SIG-M5 treated with dmso at 0.1 percent for 504 hours (cell line): Measurements from ENCODE around the gene CCDC142.

ENCODE experiments used
- DNase-seq: peaks from one replicate; lab custom pipeline; 2025; ENCODE audit not compliant: unreplicated experiment; lab: John Stamatoyannopoulos, UW

The CCDC142 gene

DNA sequence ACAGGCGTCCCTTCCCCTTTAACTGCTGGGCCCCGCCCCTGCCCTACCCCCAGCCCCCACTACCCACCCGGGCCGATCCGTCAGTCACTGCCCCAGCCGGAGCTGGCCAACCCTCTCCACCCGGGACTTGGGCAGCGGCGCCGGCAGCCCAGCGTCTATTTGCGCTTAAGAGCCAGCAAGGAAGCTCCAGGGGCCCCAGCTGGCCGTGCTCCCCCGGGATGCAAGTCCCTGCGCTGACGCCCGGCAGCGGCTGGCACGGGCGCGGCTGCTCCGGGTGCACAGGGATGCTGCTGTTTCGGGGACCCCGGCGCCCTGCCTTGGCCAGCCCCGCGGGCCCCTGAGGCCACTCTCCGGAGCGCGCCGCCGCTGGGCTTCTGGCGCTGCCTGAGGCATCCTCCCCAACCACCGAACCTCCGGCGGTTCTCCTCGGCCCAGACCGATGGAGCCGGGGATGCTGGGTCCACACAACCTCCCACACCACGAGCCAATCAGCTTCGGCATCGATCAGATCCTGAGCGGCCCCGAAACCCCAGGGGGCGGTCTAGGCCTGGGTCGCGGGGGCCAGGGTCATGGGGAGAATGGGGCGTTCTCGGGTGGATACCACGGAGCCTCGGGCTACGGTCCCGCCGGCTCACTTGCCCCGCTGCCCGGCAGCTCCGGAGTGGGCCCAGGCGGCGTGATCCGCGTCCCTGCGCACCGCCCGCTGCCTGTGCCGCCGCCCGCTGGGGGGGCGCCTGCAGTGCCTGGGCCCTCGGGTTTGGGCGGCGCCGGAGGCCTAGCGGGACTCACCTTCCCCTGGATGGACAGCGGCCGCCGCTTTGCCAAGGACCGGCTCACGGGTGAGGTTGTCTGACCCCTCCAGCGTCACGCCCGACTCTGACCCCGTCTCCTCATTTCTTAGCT is 31.8 kb upstream of the CCDC142 start, which contains the start of gene TLX2:
TSS of gene TLX2 (plus strand) at position 83 of the 903 bp plus-strand sequence. CDS start at position 440, 357 bp downstream.
- DNase-seq, result no peak

DNA sequence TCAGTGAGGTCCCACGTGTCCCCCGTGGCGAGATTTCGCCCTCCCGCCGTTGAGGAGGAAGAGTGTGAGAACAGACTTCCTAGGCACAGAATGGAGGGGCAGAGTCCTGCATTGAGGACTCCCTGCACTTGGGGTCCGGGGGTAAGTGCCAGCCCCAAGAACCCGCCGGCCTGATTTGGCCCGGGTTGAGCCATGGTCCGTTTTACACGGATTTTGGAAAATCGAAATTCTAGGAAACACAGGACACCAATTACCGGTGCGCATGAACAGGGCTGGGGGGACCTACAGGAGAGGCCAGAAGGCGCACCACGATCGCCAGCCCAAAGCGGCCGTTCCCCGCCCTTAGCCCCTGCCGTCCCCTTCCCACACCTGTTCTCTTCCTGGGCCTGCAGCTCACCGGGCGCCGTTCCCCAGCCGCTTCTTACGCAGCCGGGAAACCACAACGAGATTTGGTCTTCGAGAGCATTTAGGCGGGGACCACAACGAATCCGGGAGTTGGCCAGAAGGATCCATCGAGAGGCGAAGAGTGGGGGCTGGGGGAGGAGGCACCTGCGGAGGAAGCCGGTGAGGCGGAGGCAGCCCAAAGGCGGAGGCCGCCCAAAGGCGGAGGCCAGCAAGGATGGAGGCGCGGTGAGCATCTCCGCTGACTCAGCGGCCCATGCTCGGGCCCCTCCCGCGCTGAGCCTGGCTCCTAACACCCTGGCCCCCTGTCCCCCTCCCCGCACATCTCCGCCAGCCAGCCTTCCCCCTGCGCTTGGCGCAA is 31.0 kb upstream of the CCDC142 start:
- no peak for DNase-seq

DNA sequence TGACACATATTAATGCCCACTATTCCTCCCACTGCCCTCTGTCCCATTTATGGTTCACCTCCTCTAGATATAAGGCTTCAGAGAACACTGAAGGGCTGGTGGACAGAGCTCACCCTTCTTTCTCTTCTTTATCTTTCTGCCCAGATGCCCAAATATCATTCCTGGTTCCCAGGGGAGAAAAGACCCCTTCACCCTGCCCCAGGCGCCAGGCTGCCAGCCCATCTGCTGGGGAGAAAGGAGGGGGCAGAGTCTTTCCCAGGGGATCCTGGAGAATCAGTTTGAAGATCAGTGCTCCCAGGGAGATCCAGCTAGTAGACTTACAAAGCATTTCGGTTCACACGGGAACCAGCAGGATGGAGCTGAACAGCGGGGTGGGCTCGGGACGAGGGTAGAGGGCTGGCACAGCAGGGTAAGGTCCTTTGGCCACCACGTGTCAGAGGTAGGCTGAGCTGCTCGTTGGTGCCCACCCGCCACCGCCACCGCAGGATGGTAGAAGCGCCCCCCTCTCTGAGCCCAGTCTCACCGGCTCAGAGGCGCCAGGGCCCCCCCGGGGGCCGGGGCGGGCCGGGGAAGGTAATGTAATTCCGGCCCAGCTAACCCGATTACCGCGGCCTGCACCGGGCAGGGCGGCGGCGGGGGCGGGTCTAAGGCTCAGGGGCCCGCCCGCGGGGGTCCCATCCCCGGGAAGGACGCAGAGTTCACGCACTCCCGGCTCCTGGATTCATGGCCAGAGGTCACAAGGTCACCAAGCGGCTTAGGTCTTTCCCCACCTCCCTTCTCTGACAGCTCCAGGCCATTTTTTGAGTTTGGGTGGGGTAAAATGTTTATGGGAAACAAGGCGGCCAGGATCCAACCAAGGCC is 30.2 kb upstream of the CCDC142 start:
- no peak for DNase-seq

DNA sequence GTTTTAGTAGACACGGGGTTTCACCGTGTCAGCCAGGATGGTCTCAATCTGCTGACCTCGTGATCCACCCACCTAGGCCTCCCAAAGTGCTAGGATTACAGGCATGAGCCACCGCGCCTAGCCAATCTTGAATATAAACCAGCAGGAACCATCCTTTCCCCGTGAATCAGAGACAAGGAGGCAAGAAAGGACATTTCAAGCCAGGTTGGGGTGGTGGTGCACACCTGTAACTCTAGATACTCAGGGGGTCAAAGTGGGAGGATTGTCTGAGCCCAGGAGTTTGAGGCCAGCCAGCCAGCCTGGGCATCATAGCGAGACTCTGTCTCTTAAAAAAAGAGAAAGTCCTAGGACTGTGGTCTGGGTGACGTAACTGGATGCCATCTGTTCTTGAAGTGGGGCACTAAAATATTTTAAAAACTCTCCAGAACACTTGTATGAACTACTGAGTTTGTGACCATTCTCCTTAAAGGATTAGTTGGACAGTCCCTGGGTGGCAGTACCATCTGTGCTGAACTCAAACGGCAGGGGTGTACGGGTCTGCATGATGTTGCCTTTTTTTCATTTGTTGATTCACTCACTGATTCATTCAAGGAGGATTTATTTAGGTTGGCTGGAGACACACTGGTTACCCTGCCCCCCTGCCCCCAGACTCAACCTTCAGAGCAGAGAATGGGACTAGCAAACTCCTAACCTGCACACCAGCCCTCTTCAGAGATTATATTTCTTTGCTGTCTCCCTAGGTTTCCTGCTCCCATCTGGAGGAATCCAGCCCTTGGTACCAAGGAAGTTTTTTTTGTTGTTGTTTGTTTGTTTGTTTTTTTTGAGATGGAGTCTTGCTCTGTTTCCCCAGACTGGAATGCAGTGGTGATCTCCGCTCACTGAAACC is 28.5 kb upstream of the CCDC142 start:
- DNase-seq, result no peak

DNA sequence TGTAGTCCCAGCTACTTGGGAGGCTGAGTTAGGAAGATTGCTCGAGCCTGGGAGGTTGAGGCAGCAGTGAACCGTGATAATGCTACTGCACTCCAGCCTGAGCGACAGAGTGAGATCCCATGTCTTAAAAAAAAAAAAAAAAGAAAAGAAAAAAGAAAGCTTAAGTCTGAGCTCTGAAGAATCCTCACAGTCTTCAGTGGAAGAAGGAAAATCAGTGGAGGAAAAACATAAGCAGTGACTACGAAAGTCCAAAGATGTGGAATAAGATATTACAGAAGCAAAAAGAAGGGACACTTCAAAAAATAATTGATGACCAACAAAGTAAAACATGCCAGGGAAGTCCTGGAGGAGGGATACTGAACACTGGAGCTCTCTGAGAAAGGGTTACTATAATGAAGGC is 27.5 kb upstream of the CCDC142 start:
- DNase-seq, result no peak

DNA sequence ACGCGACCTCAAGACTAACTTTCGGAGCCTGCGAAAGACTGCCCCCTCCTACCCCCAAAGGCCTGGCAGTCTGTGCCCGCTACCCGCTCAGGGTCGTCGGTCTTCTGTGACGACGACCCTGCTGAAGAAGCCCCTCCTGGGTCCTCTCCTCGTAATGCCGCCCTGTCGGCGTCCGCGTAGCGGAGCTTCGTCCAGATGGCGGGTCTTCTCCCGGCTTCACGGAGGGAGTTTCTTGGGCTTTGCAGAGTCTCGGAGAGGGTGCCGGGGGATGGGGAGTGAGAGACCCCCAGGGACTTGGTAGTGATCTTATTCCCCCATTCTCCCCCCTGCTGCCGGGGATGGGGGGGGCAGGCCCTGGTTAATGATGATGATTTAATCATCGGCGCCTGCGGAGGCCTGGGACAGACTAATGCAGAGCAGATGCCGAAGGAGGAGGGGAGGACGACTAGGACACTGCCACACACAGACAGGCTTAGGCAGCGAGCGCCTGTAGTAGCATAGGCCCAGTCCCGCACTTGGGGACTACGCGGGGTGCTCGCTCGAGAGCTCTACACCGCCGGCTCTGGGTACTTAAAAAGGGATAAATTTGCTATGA is 25.2 kb upstream of the CCDC142 start:
- DNase-seq, result no peak

DNA sequence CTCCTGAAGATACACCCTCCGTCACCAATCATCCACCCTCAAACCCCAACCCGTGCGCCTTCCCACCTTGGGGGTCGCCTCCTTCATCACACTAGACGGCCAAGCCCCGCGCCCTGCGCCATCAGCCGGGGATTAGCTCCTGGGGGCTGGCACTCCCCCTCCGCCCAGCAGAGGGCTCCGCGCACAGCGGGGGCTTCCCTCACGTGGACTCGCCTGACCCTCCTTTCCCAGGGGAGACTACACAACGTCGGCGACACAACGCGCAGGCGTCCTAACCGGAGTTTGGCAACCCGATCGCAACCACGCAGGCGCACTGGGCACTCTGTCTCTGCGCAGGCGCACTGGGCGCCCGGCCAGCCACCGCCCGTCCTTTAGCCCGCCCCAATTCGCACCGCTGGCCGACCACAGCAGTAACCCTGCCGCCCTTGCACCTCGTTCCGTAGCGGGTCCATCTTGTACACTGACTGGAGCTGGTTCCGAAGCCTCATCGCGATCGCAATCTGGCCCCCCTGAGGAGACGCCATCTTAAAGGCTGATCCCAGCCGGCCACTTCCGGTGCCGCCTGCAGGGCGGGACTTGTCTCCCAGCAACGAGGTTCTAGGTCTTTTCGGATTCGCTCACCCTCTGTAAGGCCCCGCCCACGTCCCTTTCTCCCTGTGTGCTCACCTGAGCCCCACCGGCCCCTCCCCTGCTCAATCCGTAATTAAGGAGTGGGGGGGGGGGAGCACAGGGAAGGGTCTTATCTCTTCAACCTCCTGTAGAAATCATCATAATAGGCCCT is 24.5 kb upstream of the CCDC142 start, which contains the start of gene PCGF1:
TSS of gene PCGF1 (minus strand) at position 551 of the 781 bp plus-strand sequence. CDS start at position 524, 27 bp downstream.
- DNase-seq, result peak; percentile 95

DNA sequence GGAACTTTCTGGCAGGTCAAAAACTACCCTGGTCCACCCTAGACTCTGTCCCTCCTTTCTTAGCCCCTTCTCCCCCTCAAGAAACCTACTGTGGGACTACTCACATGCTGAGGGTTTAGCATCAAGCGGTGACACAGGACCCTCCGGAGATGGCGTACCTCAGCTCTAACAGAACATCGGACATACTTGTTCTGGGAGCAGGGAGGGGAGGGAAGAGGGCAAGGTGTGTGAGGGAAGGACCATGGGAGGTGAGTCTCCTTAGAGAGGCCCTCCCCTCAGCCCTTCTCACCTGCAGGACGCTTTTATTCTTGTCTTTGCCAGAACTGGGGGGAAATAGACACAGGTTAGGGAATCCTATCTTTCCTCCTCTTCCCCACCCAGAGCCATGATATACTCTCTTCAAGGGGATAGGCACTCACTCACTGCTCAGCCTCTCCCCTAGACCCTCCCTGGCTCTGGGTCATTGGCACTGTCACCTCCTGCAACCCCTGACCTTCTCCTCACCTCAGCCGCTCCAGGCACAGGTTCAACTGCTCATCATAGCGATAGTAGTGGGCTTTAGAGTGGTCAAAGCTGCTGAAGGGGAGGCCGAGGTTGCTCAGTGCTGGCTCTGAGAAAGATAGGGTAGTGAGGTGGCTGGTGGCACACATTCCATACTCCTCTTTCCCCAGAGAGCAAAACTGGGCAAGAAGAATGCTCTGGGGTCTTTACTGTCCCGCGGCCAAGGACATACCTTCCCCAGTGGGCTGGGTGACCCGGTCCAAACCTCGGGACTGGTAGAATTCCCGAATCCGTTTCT is 22.8 kb upstream of the CCDC142 start:
- no peak for DNase-seq

DNA sequence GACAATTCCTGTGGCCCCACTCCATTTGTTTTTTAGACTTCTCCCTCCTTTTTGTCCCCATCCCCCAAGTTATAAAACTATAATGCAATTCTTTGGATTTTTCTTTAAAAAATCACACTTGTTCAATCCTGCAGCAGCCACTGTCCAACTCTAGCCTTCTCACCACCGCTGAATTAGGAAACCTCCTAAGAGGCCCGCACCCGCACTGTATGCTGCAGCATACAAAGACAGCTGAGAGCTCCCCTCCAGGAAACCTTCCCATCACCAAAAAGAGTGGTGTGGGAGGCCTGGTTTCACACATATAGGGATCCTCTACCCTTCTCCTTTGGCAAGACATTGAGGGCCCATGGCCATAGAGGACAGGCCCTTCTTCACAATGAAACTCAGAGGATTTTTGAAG is 21.8 kb upstream of the CCDC142 start:
- DNase-seq, result no peak

DNA sequence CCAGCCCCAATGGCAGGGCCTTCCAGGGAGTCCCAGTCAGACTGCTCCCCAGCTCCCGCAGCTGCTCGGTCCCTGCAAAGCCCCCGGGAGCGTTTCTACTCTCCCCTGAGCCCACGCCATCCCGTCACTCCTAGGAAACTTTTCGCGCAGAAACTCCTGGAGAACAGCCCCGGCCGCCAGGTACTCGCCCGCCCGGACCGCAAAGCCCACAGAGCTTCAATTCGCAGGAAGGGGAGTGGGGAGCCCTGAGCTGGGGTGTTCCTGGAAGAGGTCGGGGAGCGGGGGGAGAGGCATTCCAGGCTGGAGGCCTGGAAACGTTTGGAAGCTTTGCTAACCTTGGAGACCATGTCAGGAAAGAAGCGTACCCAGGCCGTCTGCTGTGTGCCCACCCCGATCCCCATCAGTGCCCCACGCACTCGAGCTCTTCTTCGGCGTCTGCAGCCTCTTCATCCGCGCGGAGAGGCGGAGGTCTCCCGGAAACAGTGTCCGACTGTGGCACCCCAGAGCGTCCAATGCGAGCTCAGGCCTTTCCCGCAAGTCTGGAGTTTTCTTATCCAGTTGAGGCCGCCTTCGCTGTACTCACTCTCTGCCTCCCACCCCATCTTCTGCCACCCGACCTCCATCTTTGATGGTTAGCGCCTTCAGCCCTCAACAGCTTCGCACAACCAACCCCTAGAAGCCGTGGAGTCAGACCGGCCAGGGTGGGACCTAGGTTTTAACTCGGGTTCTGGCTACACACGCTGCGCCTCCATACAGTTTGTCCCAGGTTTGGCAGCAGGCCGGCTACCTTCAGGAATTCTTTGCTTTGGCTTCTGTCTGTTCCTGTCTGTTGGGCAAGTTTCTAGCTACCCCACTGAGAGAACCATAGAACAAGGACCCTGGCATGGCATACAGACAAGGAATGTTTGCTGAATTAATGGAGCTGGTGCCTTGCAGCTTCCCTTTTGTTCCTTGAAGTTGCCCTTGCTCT is 21.0 kb upstream of the CCDC142 start:
- DNase-seq, result no peak

DNA sequence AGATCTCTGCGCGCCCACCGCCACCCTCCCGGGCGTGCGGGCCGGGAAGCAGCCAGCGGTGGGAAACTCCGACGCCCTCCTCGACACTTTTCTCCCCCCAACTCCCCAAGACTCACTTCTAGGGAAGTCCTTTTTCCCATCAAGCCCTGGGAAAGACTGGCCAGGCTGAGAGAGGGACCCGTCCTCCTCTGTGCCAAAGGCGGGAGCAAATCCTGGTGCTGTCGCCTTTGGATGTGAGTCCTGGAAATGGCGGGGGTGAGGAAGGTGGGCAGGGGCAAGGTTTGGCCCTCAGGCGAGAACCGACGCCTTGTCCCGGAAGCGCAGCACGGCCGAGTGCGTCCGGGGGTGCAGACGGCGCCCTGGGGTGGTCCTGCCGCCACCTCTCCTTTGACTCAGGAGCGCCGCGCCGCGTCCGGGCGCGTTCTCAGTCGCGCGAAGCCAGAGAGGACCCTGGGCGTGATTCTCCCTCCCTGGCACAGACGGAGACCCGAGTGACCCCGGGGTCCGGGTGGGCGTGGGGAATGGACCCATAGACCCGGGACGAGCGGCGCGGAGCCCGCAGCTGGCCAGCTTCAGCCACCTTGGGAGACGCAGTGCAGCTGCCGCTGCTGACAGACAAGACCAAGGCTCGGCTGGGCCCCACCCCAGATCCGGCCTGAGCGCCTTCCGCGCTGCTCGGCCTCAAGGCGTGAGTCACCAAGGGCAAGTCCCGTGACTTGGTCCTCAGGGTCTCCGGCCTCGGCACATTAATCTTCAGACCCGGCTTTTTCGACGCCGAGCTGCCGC is 20.1 kb upstream of the CCDC142 start:
- peak; percentile 45 for DNase-seq

DNA sequence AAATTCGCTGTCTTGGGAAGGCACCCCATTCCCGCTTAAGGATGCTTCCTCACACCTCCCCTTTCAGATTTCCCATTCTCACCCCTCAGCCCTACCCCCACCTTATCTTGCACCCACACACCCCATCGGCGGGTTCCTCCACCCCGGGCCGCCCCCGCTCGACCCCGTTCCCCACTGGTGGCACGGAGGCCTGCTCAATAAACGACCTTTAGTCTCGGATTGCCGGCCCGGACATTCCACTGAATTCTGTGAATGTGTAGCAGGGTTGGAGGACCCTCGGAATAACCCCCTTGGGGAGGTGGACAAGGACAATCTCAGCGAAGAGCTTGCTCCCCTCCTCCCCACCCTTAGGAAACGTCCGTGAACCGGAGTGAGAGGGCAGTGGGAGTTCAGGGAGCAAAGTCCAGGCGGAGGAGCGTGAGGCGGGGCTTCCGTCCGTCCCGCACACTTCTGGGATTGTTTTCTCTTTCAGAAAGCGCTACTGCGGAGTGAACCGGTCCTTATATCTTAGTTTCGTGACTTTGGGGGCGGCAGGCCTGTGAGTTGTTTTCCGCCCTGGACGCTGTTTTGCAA is 19.4 kb upstream of the CCDC142 start:
- no peak for DNase-seq

DNA sequence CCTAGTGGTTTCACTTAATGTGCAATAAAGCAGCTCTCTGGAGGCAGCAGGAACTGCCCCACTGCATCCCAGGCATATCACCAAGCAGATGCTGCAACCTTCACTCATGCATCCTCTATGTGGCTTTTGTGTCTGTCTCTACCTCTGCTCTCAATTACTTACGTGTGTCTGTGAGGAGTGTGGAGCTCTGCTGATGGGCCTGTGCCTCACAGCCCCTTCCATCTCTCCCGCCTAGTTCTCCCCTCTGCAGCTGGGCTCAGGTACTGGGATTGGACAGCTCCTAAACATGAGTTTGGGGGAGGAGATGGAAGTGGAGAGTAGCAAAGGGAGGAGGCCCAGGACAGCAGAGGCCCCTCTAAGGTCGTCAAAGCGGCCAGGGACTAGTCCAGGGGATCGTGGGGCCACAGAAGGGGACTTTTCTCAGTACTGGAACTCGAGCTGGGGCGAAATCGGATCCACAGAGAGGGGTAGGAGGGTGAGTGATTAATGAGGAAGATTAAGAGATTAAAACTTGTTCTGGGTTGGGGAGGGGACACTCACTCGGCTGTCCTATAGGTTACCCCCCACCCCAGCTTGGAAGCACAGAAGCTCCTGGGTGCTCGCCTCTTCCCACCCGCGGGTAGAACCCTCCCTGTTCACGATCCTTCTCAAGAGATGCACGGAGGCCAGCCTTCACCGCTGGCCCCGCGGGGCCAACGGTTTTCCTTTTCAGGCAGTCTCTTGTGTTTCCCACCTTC is 18.7 kb upstream of the CCDC142 start:
- no peak for DNase-seq

DNA sequence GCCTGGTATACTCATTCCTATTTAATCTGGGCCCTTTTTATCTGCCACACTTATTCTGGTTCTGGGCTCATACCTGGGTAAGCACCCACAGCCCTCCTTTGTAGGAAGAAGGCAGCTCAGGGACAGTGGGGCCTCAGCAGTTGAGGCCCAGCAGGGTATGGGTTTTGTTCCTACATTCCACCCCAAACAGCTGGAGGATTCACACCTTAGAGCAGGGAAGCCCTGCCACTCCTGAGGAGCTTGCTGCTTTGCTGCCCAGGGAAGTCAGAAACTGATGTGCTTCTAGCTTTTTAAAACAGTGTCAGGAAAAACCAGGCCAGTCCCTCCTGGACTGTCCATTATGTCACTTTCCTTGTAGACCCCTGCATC is 17.8 kb upstream of the CCDC142 start:
- no peak for DNase-seq

DNA sequence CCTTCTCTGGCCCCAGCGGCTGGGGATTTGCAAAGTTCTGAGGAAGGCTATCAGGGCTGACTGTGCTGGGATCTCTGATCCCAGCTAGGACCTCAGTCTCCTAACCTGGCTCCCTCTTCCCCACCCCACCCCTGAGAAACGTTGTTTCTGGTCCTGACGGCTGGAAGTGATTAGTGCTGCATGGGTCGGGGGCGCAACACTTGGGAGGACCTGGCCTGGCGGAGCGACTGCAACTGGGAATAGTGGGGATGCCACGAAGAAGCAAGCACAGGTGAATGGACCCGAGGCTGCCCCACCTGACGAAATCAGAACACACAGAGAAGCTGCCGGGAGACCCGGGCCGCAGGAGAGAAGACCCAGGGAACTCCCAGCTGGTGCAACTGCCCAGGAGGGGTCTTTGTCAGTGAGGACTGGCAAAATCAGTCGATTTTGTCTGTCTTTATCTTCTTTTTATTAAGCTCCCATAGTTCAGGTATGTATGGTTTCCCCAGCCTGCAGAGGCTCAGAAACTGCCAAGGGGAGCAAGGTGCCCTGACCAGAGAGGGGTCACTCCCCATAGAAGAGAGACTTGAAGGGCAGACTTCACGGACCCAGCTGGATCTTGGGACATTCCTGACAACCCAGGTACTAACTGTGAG is 17.3 kb upstream of the CCDC142 start:
- no peak for DNase-seq
